Right lobe of liver (tissue), 6 donors: ENCODE data around the gene ZNF565. TPM values are rescaled to one million over a fixed set of nuclear protein-coding genes. Genes with fewer than 3 reads are reported as not detected.
A peak's percentile ranks its signal among the peaks of the same experiment; 100 is the strongest.

Source experiments
- ATAC-seq, 4 donors: fragments of 200-7000 bp; cut with Tn5 transposase; one replicate each; pipeline ENCODE4 v1.9.1; 2020; ENCODE audit warnings: mild to moderate bottlenecking in 4 of 4, moderate library complexity in 4 of 4
- DNase-seq, 3 donors: peaks; one replicate each; pipeline ENCODE4 v3.0.0-alpha.2; 2020
- H3K27ac ChIP-seq, 3 donors: fragments of 200-600 bp; one replicate each; pipeline ENCODE4 v1.8.0; 2022
- H3K27me3 ChIP-seq, 2 donors: fragments of 200-600 bp; one replicate each; pipeline ENCODE4 v1.8.0; 2022
- H3K36me3 ChIP-seq, 4 donors: fragments of 200-600 bp; sonication (generic) in 1 of 4; one replicate each; pipeline versions ENCODE4 v1.5.1 to v1.8.0; 2017 to 2022; ENCODE audit warnings: control low read depth in 1 of 4
- H3K4me1 ChIP-seq, 4 donors: fragments of 200-600 bp; sonication (generic) in 1 of 4; one replicate each; pipeline versions ENCODE4 v1.5.1 to v1.8.0; 2017 to 2022; ENCODE audit warnings: control low read depth in 1 of 4
- H3K4me3 ChIP-seq, 3 donors: fragments of 200-600 bp; one replicate each; pipeline ENCODE4 v1.8.0; 2022
- H3K9me3 ChIP-seq, 4 donors: fragments of 200-600 bp; sonication (generic) in 1 of 4; one replicate each; pipeline versions ENCODE4 v1.5.1 to v1.8.0; 2017 to 2022; ENCODE audit warnings: control low read depth in 1 of 4
- CTCF ChIP-seq, 4 donors: fragments of 200-600 bp in 3 of 4; fragments of 450-650 bp in 1 of 4; IDR thresholded peaks; one replicate each; pipeline versions ENCODE4 v1.5.1 to v1.8.0; 2016 to 2022; ENCODE audit warnings: antibody characterized with exemption in 4 of 4, mild to moderate bottlenecking in 2 of 4
- POLR2A ChIP-seq: fragments of 450-650 bp; IDR thresholded peaks from one replicate; pipeline ENCODE4 v1.6.1; 2017; ENCODE audit warnings: antibody characterized with exemption, mild to moderate bottlenecking
- WGBS: methylation state at CpG from one replicate; pipeline ENCODE4 v1.1.6; 2018; ENCODE audit warnings: low coverage, low lambda C conversion rate; ENCODE audit not compliant: insufficient coverage; ENCODE audit errors: missing lambda C conversion rate; 5-methylcytosine and 5-hydroxymethylcytosine counted together
- intact Hi-C, 2 donors: fragments of 100-400 bp; cut with DNase I; formaldehyde crosslinking; loops; one replicate each; pipeline versions ENCODE4 v1.11.2 to v1.14.1; 2022
- total RNA-seq, 6 experiments: library from RNA; depleted of rRNA in 2 of 6; stranded (reverse); fragments of >200 nt in 2 of 6; fragmentation: NEBNext Ultra II Directional in 3 of 6; extraction: Animal tissue kit (Norgen Biotek cat#: 25700) in 3 of 6; gene quantifications; one replicate each; pipeline versions ENCODE4 v1.1.0 to v1.2.4, GENCODE V29; 2016 to 2023
- donor health status: DM: no; HTN: yes; CAD: no.
- donor health status: DM: no; HTN: no; CAD: no.
- donor health status: DM: no; HTN: no; CAD: no.
- donor health status: DM: no; HTN: yes; CAD: no.
- donor health status: DM: no; HTN: yes; CAD: no.

Gene ZNF565
- total RNA-seq, 6 experiments from 2014 or later, result 0.37 to 3.6 (median 2.2) TPM

- H3K9me3 ChIP-seq, result no peaks in the 10 kb centered on the region
- intact Hi-C loops, result no loop called here
These were observed 37.6 kb upstream of the ZNF565 start for GRCh38 chr19:36252047-36252446.

GRCh38 chr19:36246006-36246481 lies 31.6 kb upstream of the ZNF565 start:
- Histone ChIP-seq H3K9me3 (no peaks in the 10 kb centered on the region), H3K4me3 (peak overlapping the region in 1 of 3 donors; percentile 9), H3K4me1 (no peaks in the 10 kb centered on the region), H3K36me3 (no peaks in the 10 kb centered on the region), H3K27me3 (no peaks in the 10 kb centered on the region), H3K27ac (no peak overlapping the region)
- ATAC-seq, result no peak
- TF ChIP-seq CTCF (IDR thresholded peaks at IDR 0.05), result no peak
- TF ChIP-seq POLR2A, result no peak
- 44% methylated on average over 4 of the region's 29 CpGs for WGBS
- no peak for DNase-seq
- intact Hi-C loops, result no loop called here

More at GRCh38 chr19:36252047-36252446, 37.6 kb upstream of the ZNF565 start:
- TF ChIP-seq POLR2A (no peak), CTCF (IDR thresholded peaks at IDR 0.05) (no peak)
- 38% methylated on average over 1 of the region's 1 CpG for WGBS
- DNase-seq (no peak), ATAC-seq (no peak)
- Histone ChIP-seq H3K4me1 (no peaks in the 10 kb centered on the region), H3K36me3 (no peaks in the 10 kb centered on the region), H3K27ac (no peak overlapping the region), H3K4me3 (no peak overlapping the region), H3K27me3 (no peaks in the 10 kb centered on the region)

- TF ChIP-seq POLR2A (no peak), CTCF (IDR thresholded peaks at IDR 0.05) (no peak)
- H3K27me3 ChIP-seq, result no peaks in the 10 kb centered on the region
- no peaks in the 10 kb centered on the region for H3K9me3 ChIP-seq
- H3K36me3 ChIP-seq, result no peaks in the 10 kb centered on the region
- no peaks in the 10 kb centered on the region for H3K4me1 ChIP-seq
- DNase-seq (no peak), ATAC-seq (peak in 2 of 4 donors; percentile 30)
- peak overlapping the region in 1 of 3 donors; percentile 9 for H3K4me3 ChIP-seq
- intact Hi-C loops, result no loop called here
- H3K27ac ChIP-seq, result no peak overlapping the region
- 10% methylated on average over 20 of the region's 63 CpGs for WGBS
These were observed 30.9 kb upstream of the ZNF565 start for GRCh38 chr19:36245210-36246005.

- intact Hi-C loops, result no loop called here
- H3K4me1 ChIP-seq, result no peaks in the 10 kb centered on the region
- H3K27ac ChIP-seq, result no peak overlapping the region
- TF ChIP-seq CTCF (IDR thresholded peaks at IDR 0.05) (no peak), POLR2A (no peak)
- no peaks in the 10 kb centered on the region for H3K36me3 ChIP-seq
- H3K4me3 ChIP-seq, result no peak overlapping the region
- H3K27me3 ChIP-seq, result no peaks in the 10 kb centered on the region
- ATAC-seq, result no peak
- no peak for DNase-seq
- 50% methylated on average over 6 of the region's 11 CpGs for WGBS
- H3K9me3 ChIP-seq, result no peaks in the 10 kb centered on the region
These were observed 29.6 kb upstream of the ZNF565 start for GRCh38 chr19:36244066-36244465.
